Central memory CD4-positive, alpha-beta T cell (primary cell): ENCODE data around the gene BHLHE23.

Source experiments
- DNase-seq: peaks from one replicate; pipeline ENCODE4 v3.0.0; 2022

The BHLHE23 gene

DNA sequence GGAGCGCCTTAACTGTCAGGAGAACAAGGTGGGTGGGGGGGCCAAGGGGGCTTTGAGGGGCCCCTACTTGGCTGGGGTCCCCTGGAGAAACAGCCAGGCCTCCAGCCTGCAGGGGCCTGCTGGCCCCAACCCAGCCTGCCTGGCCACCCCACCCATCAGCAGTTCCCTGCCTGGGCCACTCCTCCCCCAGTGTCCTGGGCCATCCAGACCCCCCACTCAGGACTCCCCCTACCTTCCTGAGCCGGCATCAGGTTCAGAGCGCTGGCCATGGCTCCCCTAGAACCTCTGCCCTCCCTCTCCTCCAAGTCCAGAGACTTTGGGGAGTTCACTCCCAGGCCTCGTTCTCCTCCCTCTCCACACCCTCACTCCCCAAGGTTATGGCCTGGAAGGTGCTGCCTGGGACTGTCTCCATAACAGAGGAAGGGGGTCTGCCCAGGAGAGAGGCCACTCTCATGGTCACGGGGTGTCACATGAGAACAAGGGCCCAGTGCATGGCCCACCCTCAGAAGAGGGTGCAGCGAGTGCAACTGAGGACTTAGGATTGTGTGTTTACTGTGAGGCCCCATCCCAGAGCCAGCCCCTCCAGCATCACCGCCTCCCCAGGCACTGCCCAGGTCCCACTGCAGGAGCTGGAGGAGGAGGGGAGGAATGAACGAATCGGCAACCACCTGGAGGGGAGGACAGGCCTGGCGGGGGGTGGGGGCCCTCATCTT is 48.2 kb downstream of the BHLHE23 start:
- no peak for DNase-seq

DNA sequence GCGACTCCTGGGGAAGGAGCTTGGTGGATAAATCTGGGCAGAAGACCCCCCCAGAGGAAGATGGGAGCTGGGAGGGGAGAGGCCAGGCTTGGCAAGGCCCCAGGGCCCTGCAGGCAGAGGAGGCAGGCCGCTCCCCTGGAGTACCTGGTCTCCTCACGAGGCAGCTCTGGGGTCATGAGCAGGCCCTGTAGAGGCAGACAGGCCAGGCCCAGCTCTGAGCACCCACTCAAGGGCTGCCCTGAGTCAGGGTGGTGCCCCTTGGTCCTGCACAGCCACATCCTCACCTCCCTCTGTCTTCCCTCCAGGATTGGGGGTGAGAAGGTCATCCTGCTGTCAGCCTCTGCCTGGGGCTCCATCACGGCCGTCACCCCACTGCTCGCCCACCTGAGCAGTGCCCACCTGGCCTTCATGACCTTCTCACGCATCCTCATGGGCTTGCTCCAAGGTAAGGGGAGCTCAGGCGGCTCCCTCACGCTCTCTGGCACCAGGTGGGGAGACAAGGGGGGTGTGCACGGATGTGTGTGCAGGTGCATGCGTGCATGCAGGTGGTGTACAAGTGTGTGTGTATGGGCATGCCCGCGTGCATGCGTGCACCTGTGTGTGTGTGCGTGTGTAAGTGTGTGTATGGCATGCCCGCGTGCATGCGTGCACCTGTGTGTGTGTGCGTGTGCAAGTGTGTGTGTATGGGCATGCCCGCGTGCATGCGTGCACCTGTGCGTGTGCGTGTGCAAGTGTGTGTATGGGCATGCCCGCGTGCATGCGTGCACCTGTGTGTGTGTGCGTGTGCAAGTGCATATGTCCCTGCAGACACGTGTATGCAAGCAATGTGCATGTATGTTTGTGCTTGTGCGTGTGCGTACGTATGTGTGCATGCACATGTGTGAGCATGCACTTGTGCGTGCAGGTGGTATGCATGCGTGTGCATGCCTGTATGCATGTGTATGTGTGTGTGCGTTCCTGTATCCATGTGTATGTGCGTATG is 49.3 kb downstream of the BHLHE23 start:
- DNase-seq = no peak

GRCh38 chr20:62956387-62957135 is 50.2 kb downstream of the BHLHE23 start:
- no peak for DNase-seq
